Endothelial cell of hepatic sinusoid (primary cell): ENCODE results near the gene KIAA1549.
"Not testable (repeated sequence)": the region's sequence is repeated elsewhere in the genome, so short reads cannot be mapped to it uniquely, and the experiment has no call there.

Experiments
- in situ Hi-C: cut with HindIII; loops from 2 replicates; pipeline ENCODE4 v1.10.0; 2017; ENCODE audit warnings: low sequenced_read_pairs

KIAA1549 gene

GRCh38 chr7:138825049-138825721 lies 156.0 kb downstream of the KIAA1549 start:
- in situ Hi-C loops: no loop called here

GRCh38 chr7:138822867-138823535 lies 158.2 kb downstream of the KIAA1549 start:
- in situ Hi-C loops: no loop called here

- in situ Hi-C loops: no loop called here
Measured at GRCh38 chr7:138821912-138822311, 159.3 kb downstream of the KIAA1549 start.

- in situ Hi-C loops: no loop called here
Measured at GRCh38 chr7:138819625-138820024, 161.6 kb downstream of the KIAA1549 start.

GRCh38 chr7:138816650-138817049 lies 164.5 kb downstream of the KIAA1549 start:
- in situ Hi-C loops: no loop called here

GRCh38 chr7:138814816-138815332 lies 166.3 kb downstream of the KIAA1549 start:
- in situ Hi-C loops: no loop called here

GRCh38 chr7:138813945-138814344 lies 167.2 kb downstream of the KIAA1549 start:
- in situ Hi-C loops: no loop called here

GRCh38 chr7:138811327-138811726 lies 169.9 kb downstream of the KIAA1549 start:
- in situ Hi-C loops: not testable (repeated sequence)

- in situ Hi-C loops: no loop called here
Measured at GRCh38 chr7:138809346-138809745, 171.8 kb downstream of the KIAA1549 start.

- in situ Hi-C loops: no loop called here
Measured at GRCh38 chr7:138804618-138805017, 176.6 kb downstream of the KIAA1549 start.

- in situ Hi-C loops: no loop called here
Measured at GRCh38 chr7:138802706-138803105, 178.5 kb downstream of the KIAA1549 start.

GRCh38 chr7:138801256-138801655 lies 179.9 kb downstream of the KIAA1549 start:
- in situ Hi-C loops: no loop called here

GRCh38 chr7:138799336-138800000 lies 181.7 kb downstream of the KIAA1549 start:
- in situ Hi-C loops: no loop called here

- in situ Hi-C loops: no loop called here
Measured at GRCh38 chr7:138798836-138799235, 182.4 kb downstream of the KIAA1549 start.

GRCh38 chr7:138797715-138798320 lies 183.4 kb downstream of the KIAA1549 start, which contains the start of the genes ATP6V0A4 and TMEM213:
ATP6V0A4 (minus strand) TSS chr7:138798196; CDS start chr7:138771247, 26,949 bp downstream.
TMEM213 (plus strand) TSS chr7:138797994; CDS start chr7:138798105, 111 bp downstream.
- in situ Hi-C loops: no loop called here

GRCh38 chr7:138797046-138797445 lies 184.1 kb downstream of the KIAA1549 start:
- in situ Hi-C loops: not testable (repeated sequence)

- in situ Hi-C loops: no loop called here
Measured at GRCh38 chr7:138796038-138796615, 185.1 kb downstream of the KIAA1549 start.

- in situ Hi-C loops: no loop called here
Measured at GRCh38 chr7:138785587-138786437, 195.4 kb downstream of the KIAA1549 start.

GRCh38 chr7:138784692-138785091 lies 196.5 kb downstream of the KIAA1549 start:
- in situ Hi-C loops: no loop called here
